IgD-negative memory B cell (primary cell): ENCODE measurements around the gene RTRAF. TPM values are rescaled to one million over a fixed set of nuclear protein-coding genes. Genes with fewer than 3 reads are reported as not detected.

Experiments
- H3K27ac Mint-ChIP-seq, 3 donors: one replicate each; pipeline ENCODE4 v1.8.0; 2020 to 2022; ENCODE audit warnings: mild to moderate bottlenecking in 3 of 3, mixed read lengths in 3 of 3, moderate library complexity in 1 of 3
- H3K27me3 Mint-ChIP-seq: one replicate; pipeline ENCODE4 v1.8.0; 2021; ENCODE audit warnings: mixed read lengths
- H3K36me3 Mint-ChIP-seq: one replicate; pipeline ENCODE4 v1.8.0; 2020; ENCODE audit warnings: mild to moderate bottlenecking, mixed read lengths
- H3K4me1 Mint-ChIP-seq, 3 donors: one replicate each; pipeline ENCODE4 v1.8.0; 2020 to 2022; ENCODE audit warnings: mixed read lengths in 3 of 3, mild to moderate bottlenecking in 1 of 3
- H3K4me3 Mint-ChIP-seq, 4 donors: one replicate each; pipeline ENCODE4 v1.8.0; 2020 to 2022; ENCODE audit warnings: mild to moderate bottlenecking in 4 of 4, mixed read lengths in 4 of 4, moderate library complexity in 3 of 4
- H3K9me3 Mint-ChIP-seq, 3 donors: one replicate each; pipeline ENCODE4 v1.8.0; 2020 to 2021; ENCODE audit warnings: mixed read lengths in 3 of 3, mild to moderate bottlenecking in 1 of 3
- polyA plus RNA-seq: library from polyadenylated mRNA; unstranded; fragments of 300-500 nt; fragmentation: Illumina TruSeq; gene quantifications from one replicate; pipeline ENCODE4 v1.2.3, GENCODE V29; 2021

The RTRAF gene
- polyA plus RNA-seq, 1 donor from 2014 or later, result 191 TPM

DNA sequence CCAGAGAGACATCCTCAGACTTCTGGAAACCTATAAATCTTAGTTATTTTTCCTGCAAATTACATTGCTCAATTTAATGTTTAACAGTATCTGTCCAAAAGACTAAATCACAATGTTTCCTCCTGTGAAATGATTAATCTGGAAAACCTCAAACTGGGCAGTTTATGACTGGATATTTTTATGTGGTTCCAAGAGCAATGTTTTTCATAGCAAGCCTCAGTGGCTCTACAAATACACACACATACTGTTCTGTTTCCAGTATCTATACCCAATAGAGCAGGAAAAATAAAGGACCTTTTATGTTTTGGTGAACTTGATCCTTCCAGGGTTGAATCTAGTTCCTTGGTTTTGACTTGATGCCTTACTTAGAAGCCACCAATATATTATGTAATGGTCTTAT lies 70.3 kb downstream of the RTRAF start:
- no peaks in the 10 kb centered on the region for H3K9me3 Mint-ChIP-seq
- H3K4me3 Mint-ChIP-seq, result no peak overlapping the region
- no peaks in the 10 kb centered on the region for H3K4me1 Mint-ChIP-seq
- H3K36me3 Mint-ChIP-seq, result no peaks in the 10 kb centered on the region
- peaks cover 17% of the 10 kb centered on the region for H3K27me3 Mint-ChIP-seq
- no peak overlapping the region for H3K27ac Mint-ChIP-seq

DNA sequence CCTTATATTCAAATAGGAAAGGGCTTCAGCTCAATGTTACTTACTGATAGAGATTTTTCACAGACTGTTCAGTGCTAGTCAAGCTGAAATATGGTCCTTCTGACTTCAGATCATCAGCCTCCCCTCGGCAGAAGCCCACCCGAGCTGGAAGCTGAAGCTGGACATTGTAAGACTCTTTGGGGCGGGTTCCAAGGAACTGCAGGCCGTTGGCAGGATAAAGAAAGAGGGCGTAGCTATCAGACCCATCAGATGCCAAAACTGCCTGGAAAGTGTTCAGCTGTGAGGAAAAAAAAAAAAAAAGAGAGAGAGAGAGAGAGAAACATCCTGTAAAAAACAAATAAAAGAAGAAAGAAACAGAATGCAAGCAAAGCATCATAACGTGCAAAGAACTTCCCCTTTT lies 70.7 kb downstream of the RTRAF start:
- no peak overlapping the region for H3K4me3 Mint-ChIP-seq
- H3K27ac Mint-ChIP-seq, result no peak overlapping the region
- peaks cover 17% of the 10 kb centered on the region for H3K27me3 Mint-ChIP-seq
- H3K4me1 Mint-ChIP-seq, result no peaks in the 10 kb centered on the region
- H3K9me3 Mint-ChIP-seq, result no peaks in the 10 kb centered on the region
- H3K36me3 Mint-ChIP-seq, result no peaks in the 10 kb centered on the region

Other genes with a start within 250 kb of the RTRAF start
- gene GNG2, start 128.9 kb upstream of the RTRAF start, polyA plus RNA-seq, result 68.8 TPM
- 0.73 TPM for gene NID2, start 79.5 kb downstream of the RTRAF start, polyA plus RNA-seq